Measurements from ENCODE around the gene MAP3K9.
A peak's percentile ranks its signal among the peaks of the same experiment; 100 is the strongest.

The MAP3K9 gene

GRCh38 chr14:70716958-70717357 is 92.4 kb downstream of the MAP3K9 start:
- H3K4me3 ChIP-seq (ENCODE audit: low read depth, low read length) = no peak overlapping the region
- no peaks in the 10 kb centered on the region for H3K27me3 ChIP-seq (ENCODE audit: insufficient read depth, low read depth, severe bottlenecking)
- no peaks in the 10 kb centered on the region for H3K36me3 ChIP-seq
- H3K27ac ChIP-seq = no peak overlapping the region
- H3K9me3 ChIP-seq (ENCODE audit: severe bottlenecking) = no peaks in the 10 kb centered on the region
- TF ChIP-seq CTCF (IDR thresholded peaks at IDR 0.05; ENCODE audit: low read depth, low read length) = no peak
- DNase-seq = no peak

- H3K9me3 ChIP-seq (ENCODE audit: severe bottlenecking) = no peaks in the 10 kb centered on the region
- no peak overlapping the region for H3K4me3 ChIP-seq (ENCODE audit: low read depth, low read length)
- H3K27ac ChIP-seq = no peak overlapping the region
- H3K27me3 ChIP-seq (ENCODE audit: insufficient read depth, low read depth, severe bottlenecking) = no peaks in the 10 kb centered on the region
- H3K36me3 ChIP-seq = no peaks in the 10 kb centered on the region
- no peak for DNase-seq
- TF ChIP-seq CTCF (IDR thresholded peaks at IDR 0.05; ENCODE audit: low read depth, low read length) = no peak
Measured at GRCh38 chr14:70716483-70716882, 92.8 kb downstream of the MAP3K9 start.

- peak; percentile 20; the same call in 1 of the 2 replicates for TF ChIP-seq CTCF (IDR thresholded peaks at IDR 0.05; ENCODE audit: low read depth, low read length)
- H3K27ac ChIP-seq = no peak overlapping the region
- H3K36me3 ChIP-seq = no peaks in the 10 kb centered on the region
- peak; percentile 50 for DNase-seq
- H3K27me3 ChIP-seq (ENCODE audit: insufficient read depth, low read depth, severe bottlenecking) = no peaks in the 10 kb centered on the region
- H3K9me3 ChIP-seq (ENCODE audit: severe bottlenecking) = no peaks in the 10 kb centered on the region
- no peak overlapping the region for H3K4me3 ChIP-seq (ENCODE audit: low read depth, low read length)
Measured at GRCh38 chr14:70714055-70714550, 95.2 kb downstream of the MAP3K9 start.

GRCh38 chr14:70713511-70713916 is 95.8 kb downstream of the MAP3K9 start:
- H3K27me3 ChIP-seq (ENCODE audit: insufficient read depth, low read depth, severe bottlenecking) = no peaks in the 10 kb centered on the region
- no peak overlapping the region for H3K27ac ChIP-seq
- DNase-seq = no peak
- H3K36me3 ChIP-seq = no peaks in the 10 kb centered on the region
- no peak overlapping the region for H3K4me3 ChIP-seq (ENCODE audit: low read depth, low read length)
- H3K9me3 ChIP-seq (ENCODE audit: severe bottlenecking) = no peaks in the 10 kb centered on the region
- no peak for TF ChIP-seq CTCF (IDR thresholded peaks at IDR 0.05; ENCODE audit: low read depth, low read length)

GRCh38 chr14:70713096-70713495 is 96.2 kb downstream of the MAP3K9 start:
- TF ChIP-seq CTCF (IDR thresholded peaks at IDR 0.05; ENCODE audit: low read depth, low read length) = no peak
- H3K36me3 ChIP-seq = no peaks in the 10 kb centered on the region
- no peak for DNase-seq
- no peaks in the 10 kb centered on the region for H3K27me3 ChIP-seq (ENCODE audit: insufficient read depth, low read depth, severe bottlenecking)
- no peak overlapping the region for H3K27ac ChIP-seq
- no peak overlapping the region for H3K4me3 ChIP-seq (ENCODE audit: low read depth, low read length)
- no peaks in the 10 kb centered on the region for H3K9me3 ChIP-seq (ENCODE audit: severe bottlenecking)

- Histone ChIP-seq H3K27me3 (ENCODE audit: insufficient read depth, low read depth, severe bottlenecking) (no peaks in the 10 kb centered on the region), H3K36me3 (no peaks in the 10 kb centered on the region), H3K4me3 (ENCODE audit: low read depth, low read length) (no peak overlapping the region), H3K27ac (no peak overlapping the region), H3K9me3 (ENCODE audit: severe bottlenecking) (no peaks in the 10 kb centered on the region)
- no peak for TF ChIP-seq CTCF (IDR thresholded peaks at IDR 0.05; ENCODE audit: low read depth, low read length)
- DNase-seq = no peak
Measured at GRCh38 chr14:70711451-70711850, 97.9 kb downstream of the MAP3K9 start.
